GM23338 (cell line): ENCODE measurements around the gene TMX2.

Source experiments
- ETS1 ChIP-seq: IDR thresholded peaks from 2 replicates; pipeline ENCODE4 v1.6.1; 2016; ENCODE audit warnings: antibody characterized with exemption
- EZH2phosphoT487 ChIP-seq: fragments of 200-600 bp; sonication (generic); IDR thresholded peaks from one replicate; pipeline ENCODE4 v1.8.1; 2018; ENCODE audit warnings: antibody characterized with exemption; ENCODE audit not compliant: unreplicated experiment
- JUNB ChIP-seq: IDR thresholded peaks from one replicate; pipeline ENCODE4 v1.6.1; 2016; ENCODE audit warnings: antibody characterized with exemption; ENCODE audit not compliant: unreplicated experiment
- TF ChIP-seq, protein P1 (sequence below), 2 experiments: fragments of 200-600 bp in 1 of 2; sonication (generic) in 1 of 2; conservative IDR thresholded peaks; 2 replicates each; pipeline versions ENCODE4 v1.5.1 to v1.6.1; 2016 to 2017; ENCODE audit warnings: antibody characterized with exemption in 2 of 2, low read depth in 2 of 2, mild to moderate bottlenecking in 2 of 2, moderate library complexity in 1 of 2
- TF ChIP-seq, protein P2 (sequence below): IDR thresholded peaks from one replicate; pipeline ENCODE4 v1.6.1; 2018; ENCODE audit warnings: antibody characterized with exemption; ENCODE audit not compliant: unreplicated experiment

GRCh38 chr11:57663975-57664374 is 48.4 kb upstream of the TMX2 start:
- TF ChIP-seq EZH2phosphoT487 (no peak), ETS1 (no peak), JUNB (no peak)
- TF ChIP-seq, protein P1, sequence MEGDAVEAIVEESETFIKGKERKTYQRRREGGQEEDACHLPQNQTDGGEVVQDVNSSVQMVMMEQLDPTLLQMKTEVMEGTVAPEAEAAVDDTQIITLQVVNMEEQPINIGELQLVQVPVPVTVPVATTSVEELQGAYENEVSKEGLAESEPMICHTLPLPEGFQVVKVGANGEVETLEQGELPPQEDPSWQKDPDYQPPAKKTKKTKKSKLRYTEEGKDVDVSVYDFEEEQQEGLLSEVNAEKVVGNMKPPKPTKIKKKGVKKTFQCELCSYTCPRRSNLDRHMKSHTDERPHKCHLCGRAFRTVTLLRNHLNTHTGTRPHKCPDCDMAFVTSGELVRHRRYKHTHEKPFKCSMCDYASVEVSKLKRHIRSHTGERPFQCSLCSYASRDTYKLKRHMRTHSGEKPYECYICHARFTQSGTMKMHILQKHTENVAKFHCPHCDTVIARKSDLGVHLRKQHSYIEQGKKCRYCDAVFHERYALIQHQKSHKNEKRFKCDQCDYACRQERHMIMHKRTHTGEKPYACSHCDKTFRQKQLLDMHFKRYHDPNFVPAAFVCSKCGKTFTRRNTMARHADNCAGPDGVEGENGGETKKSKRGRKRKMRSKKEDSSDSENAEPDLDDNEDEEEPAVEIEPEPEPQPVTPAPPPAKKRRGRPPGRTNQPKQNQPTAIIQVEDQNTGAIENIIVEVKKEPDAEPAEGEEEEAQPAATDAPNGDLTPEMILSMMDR (conservative IDR thresholded peaks at IDR 0.05; ENCODE audit: low read depth in 2 of 2) = no peak
- TF ChIP-seq, protein P2, sequence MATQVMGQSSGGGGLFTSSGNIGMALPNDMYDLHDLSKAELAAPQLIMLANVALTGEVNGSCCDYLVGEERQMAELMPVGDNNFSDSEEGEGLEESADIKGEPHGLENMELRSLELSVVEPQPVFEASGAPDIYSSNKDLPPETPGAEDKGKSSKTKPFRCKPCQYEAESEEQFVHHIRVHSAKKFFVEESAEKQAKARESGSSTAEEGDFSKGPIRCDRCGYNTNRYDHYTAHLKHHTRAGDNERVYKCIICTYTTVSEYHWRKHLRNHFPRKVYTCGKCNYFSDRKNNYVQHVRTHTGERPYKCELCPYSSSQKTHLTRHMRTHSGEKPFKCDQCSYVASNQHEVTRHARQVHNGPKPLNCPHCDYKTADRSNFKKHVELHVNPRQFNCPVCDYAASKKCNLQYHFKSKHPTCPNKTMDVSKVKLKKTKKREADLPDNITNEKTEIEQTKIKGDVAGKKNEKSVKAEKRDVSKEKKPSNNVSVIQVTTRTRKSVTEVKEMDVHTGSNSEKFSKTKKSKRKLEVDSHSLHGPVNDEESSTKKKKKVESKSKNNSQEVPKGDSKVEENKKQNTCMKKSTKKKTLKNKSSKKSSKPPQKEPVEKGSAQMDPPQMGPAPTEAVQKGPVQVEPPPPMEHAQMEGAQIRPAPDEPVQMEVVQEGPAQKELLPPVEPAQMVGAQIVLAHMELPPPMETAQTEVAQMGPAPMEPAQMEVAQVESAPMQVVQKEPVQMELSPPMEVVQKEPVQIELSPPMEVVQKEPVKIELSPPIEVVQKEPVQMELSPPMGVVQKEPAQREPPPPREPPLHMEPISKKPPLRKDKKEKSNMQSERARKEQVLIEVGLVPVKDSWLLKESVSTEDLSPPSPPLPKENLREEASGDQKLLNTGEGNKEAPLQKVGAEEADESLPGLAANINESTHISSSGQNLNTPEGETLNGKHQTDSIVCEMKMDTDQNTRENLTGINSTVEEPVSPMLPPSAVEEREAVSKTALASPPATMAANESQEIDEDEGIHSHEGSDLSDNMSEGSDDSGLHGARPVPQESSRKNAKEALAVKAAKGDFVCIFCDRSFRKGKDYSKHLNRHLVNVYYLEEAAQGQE = no peak
